Uterus (tissue), 4 donors: ENCODE data around the gene FN3K. TPM values are rescaled to one million over a fixed set of nuclear protein-coding genes. Genes with fewer than 3 reads are reported as not detected.

Experiments used
- DNase-seq, 2 donors: peaks; one replicate each; pipeline ENCODE4 v3.0.0-alpha.2; 2019 to 2020
- H3K27ac ChIP-seq, 2 donors: fragments of 200-600 bp; sonication (generic); 1 replicate in 1 of 2; 2 replicates in 1 of 2; pipeline ENCODE4 v1.5.1; 2016 to 2018
- H3K27me3 ChIP-seq, 2 donors: fragments of 200-600 bp; sonication (generic); one replicate each; pipeline ENCODE4 v1.5.1; 2018 to 2019; ENCODE audit warnings: control low read depth in 1 of 2
- H3K36me3 ChIP-seq, 2 donors: fragments of 200-600 bp; sonication (generic); one replicate each; pipeline ENCODE4 v1.5.1; 2019; ENCODE audit warnings: control low read depth in 1 of 2
- H3K4me1 ChIP-seq, 2 donors: fragments of 200-600 bp; sonication (generic); one replicate each; pipeline ENCODE4 v1.5.1; 2018 to 2019; ENCODE audit warnings: control low read depth in 1 of 2
- H3K4me3 ChIP-seq, 2 donors: fragments of 200-600 bp; sonication (generic); 1 replicate in 1 of 2; 2 replicates in 1 of 2; pipeline ENCODE4 v1.5.1; 2018 to 2019; ENCODE audit warnings: mild to moderate bottlenecking in 1 of 2
- H3K9me3 ChIP-seq, 2 donors: fragments of 200-600 bp; sonication (generic); one replicate each; pipeline ENCODE4 v1.5.1; 2019; ENCODE audit warnings: control low read depth in 1 of 2
- CTCF ChIP-seq, 4 experiments: fragments of 200-600 bp in 2 of 4; fragments of 450-650 bp in 2 of 4; sonication (generic) in 2 of 4; IDR thresholded peaks; one replicate each; pipeline ENCODE4 v1.5.1; 2016 to 2019; ENCODE audit warnings: antibody characterized with exemption in 4 of 4, mild to moderate bottlenecking in 2 of 4, moderate library complexity in 1 of 4
- POLR2A ChIP-seq, 2 donors: fragments of 450-650 bp; IDR thresholded peaks; one replicate each; pipeline ENCODE4 v1.6.1; 2016; ENCODE audit warnings: antibody characterized with exemption in 2 of 2, mild to moderate bottlenecking in 1 of 2, moderate library complexity in 1 of 2
- intact Hi-C: fragments of 100-400 bp; cut with DNase I; formaldehyde crosslinking; loops from one replicate; pipeline ENCODE4 v1.15.1; 2023; ENCODE audit warnings: low total_unique reads
- total RNA-seq, 4 donors: library from RNA; depleted of rRNA in 3 of 4; stranded (reverse); fragments of >200 nt in 3 of 4; gene quantifications; one replicate each; pipeline versions ENCODE4 v1.1.0 to v1.2.4, GENCODE V29; 2014 to 2023
- donor health status: DM: yes; HTN: yes; CAD: no.

FN3K gene
- total RNA-seq, 4 donors from 2014 or later, result 1.8 to 26.3 (median 7.1) TPM

DNA sequence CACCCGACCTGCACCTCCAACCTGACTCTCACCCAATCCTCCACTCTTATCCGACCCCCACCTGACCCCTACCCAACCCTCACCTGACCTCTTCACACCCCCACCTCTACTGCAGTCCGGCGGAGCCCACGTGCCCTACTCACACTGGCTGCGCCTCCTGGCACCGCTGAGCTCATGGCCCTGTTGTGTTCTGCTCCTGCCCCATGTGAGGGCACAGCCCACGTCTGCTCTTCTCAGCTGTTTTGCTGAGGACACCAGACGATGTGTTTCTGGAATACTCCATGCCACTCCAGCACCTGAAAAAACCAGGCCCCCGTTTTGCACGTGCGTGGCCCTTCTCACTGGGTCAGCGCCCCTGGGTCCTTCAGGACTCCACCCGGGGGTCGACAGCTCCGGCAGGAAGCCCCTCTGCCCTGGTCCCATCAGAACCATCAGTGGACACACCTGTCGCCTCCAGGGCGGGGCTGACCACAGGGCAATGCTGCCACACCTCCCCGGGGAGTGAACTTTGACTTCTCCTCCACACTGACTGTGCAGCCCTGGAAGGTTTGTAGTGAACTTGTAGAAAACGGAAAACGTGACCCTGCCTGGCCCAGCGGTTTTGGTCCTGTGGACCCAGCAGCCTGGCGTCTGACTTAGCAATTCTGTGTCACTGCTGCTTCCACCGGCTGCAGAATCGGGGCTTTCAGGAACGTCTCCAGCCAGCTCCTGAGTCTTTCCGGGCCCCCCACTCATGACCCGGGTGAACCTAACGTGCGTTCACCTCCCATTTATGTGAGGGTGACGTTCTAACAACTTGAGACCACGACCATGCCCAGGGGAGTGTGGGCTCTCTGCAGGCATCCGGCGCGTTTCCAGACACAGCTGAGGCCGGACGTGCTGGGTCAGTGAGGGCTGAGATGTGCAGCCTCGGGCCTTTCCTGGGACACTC, 31.2 kb upstream of the FN3K start:
- intact Hi-C loops, result no loop called here

GRCh38 chr17:82704886-82705285, 30.5 kb upstream of the FN3K start:
- Histone ChIP-seq H3K36me3 (no peaks in the 10 kb centered on the region), H3K27me3 (no peaks in the 10 kb centered on the region), H3K9me3 (no peaks in the 10 kb centered on the region), H3K4me1 (no peaks in the 10 kb centered on the region), H3K27ac (no peak overlapping the region), H3K4me3 (no peak overlapping the region)
- intact Hi-C loops, result no loop called here
- DNase-seq, result no peak
- TF ChIP-seq CTCF (IDR thresholded peaks at IDR 0.05) (no peak), POLR2A (IDR thresholded peaks at IDR 0.05) (no peak)

More for the DNA sequence above, 31.2 kb upstream of the FN3K start:
- no peak overlapping the region for H3K4me3 ChIP-seq
- H3K27me3 ChIP-seq, result no peaks in the 10 kb centered on the region
- no peak for TF ChIP-seq POLR2A (IDR thresholded peaks at IDR 0.05)
- no peak for TF ChIP-seq CTCF (IDR thresholded peaks at IDR 0.05)
- H3K36me3 ChIP-seq, result no peaks in the 10 kb centered on the region
- H3K9me3 ChIP-seq, result no peaks in the 10 kb centered on the region
- no peak for DNase-seq
- peaks cover 0 to 3% of the 10 kb centered on the region in 2 donors for H3K4me1 ChIP-seq
- H3K27ac ChIP-seq, result no peak overlapping the region

GRCh38 chr17:82705756-82706155, 29.7 kb upstream of the FN3K start:
- intact Hi-C loops, result no loop called here
- H3K4me1 ChIP-seq, result no peaks in the 10 kb centered on the region
- no peaks in the 10 kb centered on the region for H3K9me3 ChIP-seq
- H3K36me3 ChIP-seq, result no peaks in the 10 kb centered on the region
- H3K4me3 ChIP-seq, result no peak overlapping the region
- TF ChIP-seq CTCF (IDR thresholded peaks at IDR 0.05) (no peak), POLR2A (IDR thresholded peaks at IDR 0.05) (no peak)
- H3K27ac ChIP-seq, result no peak overlapping the region
- H3K27me3 ChIP-seq, result no peaks in the 10 kb centered on the region
- no peak for DNase-seq

GRCh38 chr17:82709024-82709675, 26.3 kb upstream of the FN3K start:
- H3K36me3 ChIP-seq, result no peaks in the 10 kb centered on the region
- no peaks in the 10 kb centered on the region for H3K9me3 ChIP-seq
- no peaks in the 10 kb centered on the region for H3K27me3 ChIP-seq
- H3K27ac ChIP-seq, result no peak overlapping the region
- no peak overlapping the region for H3K4me3 ChIP-seq
- no peak for DNase-seq
- intact Hi-C loops, result no loop called here
- H3K4me1 ChIP-seq, result no peaks in the 10 kb centered on the region
- TF ChIP-seq POLR2A (IDR thresholded peaks at IDR 0.05), result no peak
- TF ChIP-seq CTCF (IDR thresholded peaks at IDR 0.05), result no peak
